Aorta (tissue), 5 donors: Measurements from ENCODE around the gene A2ML1. TPM values are rescaled to one million over a fixed set of nuclear protein-coding genes. Genes with fewer than 3 reads are reported as not detected.

Source experiments
- ATAC-seq: fragments of 200-7000 bp; cut with Tn5 transposase; one replicate; pipeline ENCODE4 v1.9.1; 2022; ENCODE audit warnings: moderate library complexity; ENCODE audit not compliant: low FRiP score
- DNase-seq, 2 donors: peaks; one replicate each; pipeline ENCODE4 v3.0.0-alpha.2; 2020
- H3K27ac ChIP-seq, 2 donors: one replicate each; pipeline ENCODE4 v1.5.1; 2013; ENCODE audit warnings: low read length in 2 of 2, mild to moderate bottlenecking in 2 of 2, moderate library complexity in 2 of 2, control low read depth in 1 of 2, inconsistent platforms in 1 of 2, low read depth in 1 of 2
- H3K27me3 ChIP-seq, 2 donors: one replicate each; pipeline ENCODE4 v1.6.1; 2013; ENCODE audit warnings: control low read depth in 1 of 2, low read length in 1 of 2, mild to moderate bottlenecking in 1 of 2, moderate library complexity in 1 of 2; ENCODE audit not compliant: insufficient read depth in 2 of 2, control insufficient read depth in 1 of 2
- H3K36me3 ChIP-seq, 2 donors: one replicate each; pipeline ENCODE4 v1.6.1; 2013; ENCODE audit warnings: control low read depth in 1 of 2, low read length in 1 of 2, mild to moderate bottlenecking in 1 of 2; ENCODE audit not compliant: insufficient read depth in 2 of 2, control insufficient read depth in 1 of 2
- H3K4me1 ChIP-seq, 2 donors: one replicate each; pipeline ENCODE4 v1.6.1; 2013; ENCODE audit warnings: low read length in 2 of 2, control low read depth in 1 of 2, mild to moderate bottlenecking in 1 of 2, moderate library complexity in 1 of 2; ENCODE audit not compliant: insufficient read depth in 2 of 2, control insufficient read depth in 1 of 2
- H3K4me3 ChIP-seq, 2 donors: one replicate each; pipeline ENCODE4 v1.5.1; 2013; ENCODE audit warnings: low read length in 2 of 2, control low read depth in 1 of 2, mild to moderate bottlenecking in 1 of 2
- H3K9me3 ChIP-seq: one replicate; pipeline ENCODE4 v1.6.1; 2013; ENCODE audit warnings: mild to moderate bottlenecking, low read length; ENCODE audit not compliant: control insufficient read depth
- WGBS, 2 donors: extraction: QIAGEN DNeasy Blood & Tissue Kit; methylation state at CpG; one replicate each; pipeline ENCODE4 v1.1.7; 2013; 5-methylcytosine and 5-hydroxymethylcytosine counted together
- intact Hi-C, 2 donors: fragments of 100-400 bp; cut with DNase I; formaldehyde crosslinking; loops; one replicate each; pipeline versions ENCODE4 v1.14.2 to v1.15.0; 2022
- polyA plus RNA-seq, 2 donors: library from polyadenylated mRNA; stranded (reverse); fragments of 200-250 nt; gene quantifications; one replicate each; pipeline ENCODE4 v1.2.3, GENCODE V29; 2013
- total RNA-seq, 2 donors: library from RNA; stranded (reverse); fragmentation: NEBNext Ultra II Directional; extraction: Animal tissue kit (Norgen Biotek cat#: 25700); gene quantifications; one replicate each; pipeline ENCODE4 v1.2.1, GENCODE V29; 2021
- donor health status: healthy with polysubstance abuse.
- donor health status: Bipolar disorder and iron deficiency.
- donor health status: DM: no; HTN: no; CAD: no.
- donor health status: DM: no; HTN: no; CAD: no.
- donor health status: DM: yes; HTN: yes; CAD: no.

A2ML1 gene
- total and polyA plus RNA-seq, 4 donors: 0.06 to 0.63 (median 0.21) TPM

DNA sequence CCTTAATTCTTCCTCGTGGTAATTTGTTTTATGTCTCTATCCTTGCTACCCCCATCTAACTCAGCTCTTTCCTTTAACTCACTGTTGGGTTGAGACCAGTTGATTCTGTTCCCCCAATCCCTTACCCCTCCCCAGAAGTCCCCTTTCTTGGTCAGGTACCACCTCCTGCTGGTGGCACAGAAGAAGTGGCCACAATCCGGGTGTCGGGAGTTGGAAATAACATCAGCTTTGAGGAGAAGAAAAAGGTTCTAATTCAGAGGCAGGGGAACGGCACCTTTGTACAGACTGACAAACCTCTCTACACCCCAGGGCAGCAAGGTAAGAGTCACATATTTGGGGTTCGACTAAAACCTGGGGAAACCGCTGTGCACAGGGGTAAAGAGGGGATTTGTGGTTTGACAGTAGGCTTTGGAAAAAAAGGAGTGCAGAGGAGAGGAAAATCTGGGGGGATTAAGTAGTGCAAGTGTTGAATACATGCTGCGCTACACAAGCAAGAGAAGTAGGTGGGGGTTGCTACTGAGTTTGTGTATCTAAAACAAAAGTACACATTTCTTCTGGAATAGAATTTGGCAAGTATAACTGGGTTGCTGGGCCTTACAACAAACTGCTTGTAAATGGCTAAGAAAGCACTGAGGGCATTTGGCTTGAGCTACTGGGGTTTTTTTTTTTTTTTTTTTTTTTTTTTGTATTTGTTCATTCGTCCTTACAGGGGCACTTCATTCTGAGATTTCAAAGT, 1.3 kb downstream of the A2ML1 start:
- DNase-seq: no peak
- Histone ChIP-seq H3K27ac (no peak overlapping the region), H3K36me3 (no peaks in the 10 kb centered on the region), H3K27me3 (no peaks in the 10 kb centered on the region), H3K9me3 (no peaks in the 10 kb centered on the region), H3K4me3 (no peak overlapping the region), H3K4me1 (peaks cover 0 to 4% of the 10 kb centered on the region in 2 donors)
- WGBS, 2 donors: 20 to 25% methylated on average over 8 of the region's 8 CpGs
- peak; percentile 71 for ATAC-seq
- intact Hi-C loops: loop anchor here (1.0 kb wide), 1 partner anchor 141 kb away; no protein-coding TSS in a partner anchor

DNA sequence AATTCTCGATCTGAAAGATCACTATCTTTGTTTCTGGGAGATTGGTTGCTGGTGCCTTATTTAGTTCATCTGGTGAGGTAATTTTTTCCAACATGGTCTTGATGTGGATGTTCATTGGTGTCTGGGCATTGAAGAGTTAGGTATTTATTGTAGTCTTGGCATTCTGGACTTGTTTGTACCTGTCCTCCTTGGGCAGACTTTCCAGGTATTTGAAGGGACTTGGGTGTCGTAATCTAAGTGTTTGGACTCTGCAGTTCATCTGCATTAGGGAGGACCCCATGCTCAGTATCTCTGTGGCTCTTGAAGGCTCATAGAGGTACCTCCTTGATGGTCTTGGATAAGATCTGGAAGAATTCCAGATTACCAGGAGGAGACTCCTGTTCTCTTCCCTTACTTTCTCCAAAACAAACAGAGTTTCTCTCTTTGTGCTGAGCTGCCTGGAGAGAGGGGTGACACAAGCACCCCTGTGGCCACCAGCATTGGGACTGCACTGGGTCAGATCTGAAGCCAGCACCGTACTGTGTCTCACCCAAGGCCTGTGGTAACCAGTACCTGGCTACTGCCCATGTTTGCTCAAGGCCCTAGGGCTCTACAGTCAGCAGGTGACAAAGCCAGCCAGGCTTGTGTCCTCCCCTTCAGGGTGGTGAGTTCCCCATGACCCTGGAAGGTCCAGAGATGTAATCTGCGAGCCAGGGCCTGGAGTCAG, 5.3 kb downstream of the A2ML1 start:
- Histone ChIP-seq H3K36me3 (no peaks in the 10 kb centered on the region), H3K4me3 (no peak overlapping the region), H3K27ac (no peak overlapping the region), H3K4me1 (peaks cover 0 to 4% of the 10 kb centered on the region in 2 donors), H3K27me3 (no peaks in the 10 kb centered on the region), H3K9me3 (no peaks in the 10 kb centered on the region)
- 87 to 89% methylated on average over 4 of the region's 4 CpGs for WGBS, 2 donors
- intact Hi-C loops: no loop called here
- ATAC-seq (no peak), DNase-seq (no peak)

GRCh38 chr12:8828257-8829124, 6.1 kb downstream of the A2ML1 start:
- Histone ChIP-seq H3K9me3 (no peaks in the 10 kb centered on the region), H3K36me3 (no peaks in the 10 kb centered on the region), H3K4me1 (peaks cover 0 to 4% of the 10 kb centered on the region in 2 donors), H3K27me3 (no peaks in the 10 kb centered on the region), H3K4me3 (no peak overlapping the region), H3K27ac (no peak overlapping the region)
- DNase-seq (no peak), ATAC-seq (no peak)
- intact Hi-C loops: no loop called here
- WGBS, 2 donors: 78 to 83% methylated on average over 8 to 9 of the region's 9 CpGs

DNA sequence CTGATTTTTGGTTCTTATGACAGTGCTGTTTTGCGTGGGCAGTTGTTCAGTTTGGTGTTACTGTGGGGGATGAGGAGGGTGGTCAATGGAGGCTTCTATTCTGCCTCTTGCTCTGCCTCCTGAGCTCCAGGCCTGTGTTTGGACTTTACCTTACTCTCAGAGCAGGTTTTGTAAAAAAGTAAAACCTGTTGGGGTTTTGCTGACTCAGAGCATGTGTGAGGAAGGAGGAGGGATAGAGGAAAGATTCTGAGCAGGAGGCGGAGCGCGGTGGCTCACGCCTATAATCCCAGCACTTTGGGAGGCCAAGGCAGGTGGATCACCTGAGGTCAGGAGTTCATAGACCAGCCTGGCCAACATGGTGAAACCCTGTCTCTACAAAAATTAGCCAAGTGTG, 6.7 kb downstream of the A2ML1 start:
- intact Hi-C loops: no loop called here

DNA sequence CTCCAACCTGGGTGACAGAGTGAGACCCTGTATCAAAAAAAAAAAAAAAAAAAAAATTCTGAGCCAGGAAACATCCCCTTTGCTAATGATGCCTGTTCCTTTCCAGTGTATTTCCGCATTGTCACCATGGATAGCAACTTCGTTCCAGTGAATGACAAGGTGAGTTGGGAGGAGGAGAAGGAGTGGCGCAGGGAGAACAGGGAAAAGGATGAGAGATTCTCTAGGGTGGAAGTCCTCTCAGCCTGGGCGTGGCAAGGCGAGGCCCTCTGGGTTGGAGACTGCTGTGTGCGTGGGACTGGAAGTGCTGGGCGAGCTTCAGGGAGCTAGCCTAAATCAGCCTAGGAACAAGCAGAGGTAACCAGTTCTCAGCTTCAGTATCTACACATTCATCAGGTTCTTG, 7.2 kb downstream of the A2ML1 start:
- H3K4me3 ChIP-seq: no peak overlapping the region
- WGBS, 2 donors: 95 to 98% methylated on average over 7 of the region's 7 CpGs
- H3K36me3 ChIP-seq: no peaks in the 10 kb centered on the region
- no peak overlapping the region for H3K27ac ChIP-seq
- intact Hi-C loops: no loop called here
- no peaks in the 10 kb centered on the region for H3K9me3 ChIP-seq
- H3K27me3 ChIP-seq: no peaks in the 10 kb centered on the region
- H3K4me1 ChIP-seq: no peaks in the 10 kb centered on the region
- no peak for ATAC-seq
- DNase-seq: no peak

More for the DNA sequence above, 6.7 kb downstream of the A2ML1 start:
- Histone ChIP-seq H3K4me1 (no peaks in the 10 kb centered on the region), H3K9me3 (no peaks in the 10 kb centered on the region), H3K27ac (no peak overlapping the region), H3K36me3 (no peaks in the 10 kb centered on the region), H3K27me3 (no peaks in the 10 kb centered on the region), H3K4me3 (no peak overlapping the region)
- no peak for ATAC-seq
- no peak for DNase-seq
- WGBS, 2 donors: 76 to 78% methylated on average over 5 of the region's 5 CpGs

- H3K36me3 ChIP-seq: no peaks in the 10 kb centered on the region
- WGBS, 2 donors: 90% methylated on average over 9 of the region's 9 CpGs
- ATAC-seq (no peak), DNase-seq (no peak)
- intact Hi-C loops: no loop called here
- H3K27ac ChIP-seq: no peak overlapping the region
- H3K9me3 ChIP-seq: no peaks in the 10 kb centered on the region
- no peaks in the 10 kb centered on the region for H3K27me3 ChIP-seq
- H3K4me3 ChIP-seq: no peak overlapping the region
- no peaks in the 10 kb centered on the region for H3K4me1 ChIP-seq
These were observed 8.7 kb downstream of the A2ML1 start for GRCh38 chr12:8831116-8831515.

DNA sequence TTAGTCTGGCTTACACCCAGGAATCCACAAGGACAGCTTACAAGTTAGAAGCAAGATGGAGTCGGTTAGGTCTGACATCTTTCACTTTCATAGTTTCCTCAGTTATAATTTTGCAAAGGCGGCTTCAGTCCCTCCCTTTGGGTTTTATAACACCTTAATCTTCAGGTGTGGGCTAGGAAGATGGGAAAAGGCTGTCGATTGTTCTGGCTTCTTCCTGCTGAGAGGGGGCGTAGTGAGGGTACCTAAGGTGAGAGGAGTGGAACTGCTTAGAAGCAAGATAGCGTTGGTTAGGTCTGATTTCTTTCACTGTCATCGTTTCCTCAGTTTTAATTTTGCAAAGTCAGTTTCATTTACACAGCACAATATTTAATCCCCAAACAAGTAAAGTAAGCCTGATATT, 10.1 kb downstream of the A2ML1 start:
- no peaks in the 10 kb centered on the region for H3K4me1 ChIP-seq
- ATAC-seq (no peak), DNase-seq (no peak)
- no peaks in the 10 kb centered on the region for H3K27me3 ChIP-seq
- no peak overlapping the region for H3K27ac ChIP-seq
- WGBS, 2 donors: 83 to 85% methylated on average over 6 of the region's 6 CpGs
- H3K4me3 ChIP-seq: no peak overlapping the region
- H3K9me3 ChIP-seq: no peaks in the 10 kb centered on the region
- H3K36me3 ChIP-seq: no peaks in the 10 kb centered on the region
- intact Hi-C loops: no loop called here

DNA sequence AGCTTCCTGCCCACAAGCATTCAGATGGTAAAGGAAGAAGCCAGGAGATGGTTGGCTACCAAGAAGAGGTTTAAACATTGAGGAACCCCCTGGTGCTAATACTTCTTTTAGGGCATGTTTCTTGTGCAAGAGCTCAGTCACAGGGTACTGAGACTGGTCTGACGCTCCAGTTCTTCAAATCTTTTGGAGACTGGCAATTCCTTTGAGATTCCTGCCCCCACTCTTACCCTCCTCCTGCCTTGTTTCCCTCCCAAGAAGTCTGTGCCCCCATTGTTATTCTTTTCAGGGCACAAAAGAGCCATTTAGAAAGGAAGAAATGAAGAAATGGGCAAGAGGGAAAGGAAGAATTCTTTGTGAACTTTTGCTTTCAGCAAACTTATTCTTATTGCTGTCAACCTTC, 11.8 kb downstream of the A2ML1 start:
- WGBS, 2 donors: 44 to 63% methylated on average over 1 of the region's 1 CpG
- no peaks in the 10 kb centered on the region for H3K9me3 ChIP-seq
- no peak overlapping the region for H3K4me3 ChIP-seq
- ATAC-seq (no peak), DNase-seq (no peak)
- intact Hi-C loops: no loop called here
- H3K4me1 ChIP-seq: no peaks in the 10 kb centered on the region
- H3K27me3 ChIP-seq: no peaks in the 10 kb centered on the region
- no peak overlapping the region for H3K27ac ChIP-seq
- H3K36me3 ChIP-seq: no peaks in the 10 kb centered on the region
